Activated gamma-delta T cell (primary cell): ENCODE results near the gene PLEKHA8.
A peak's percentile ranks its signal among the peaks of the same experiment; 100 is the strongest.
"Not testable (repeated sequence)": the region's sequence is repeated elsewhere in the genome, so short reads cannot be mapped to it uniquely, and the experiment has no call there.

Experiments used
- DNase-seq: peaks from one replicate; lab custom pipeline; 2025; lab: John Stamatoyannopoulos, UW

The PLEKHA8 gene

GRCh38 chr7:30023524-30023923 is 4.7 kb upstream of the PLEKHA8 start:
- no peak for DNase-seq

GRCh38 chr7:30026229-30027064 is 1.8 kb upstream of the PLEKHA8 start, which contains the start of gene FKBP14:
FKBP14 (minus strand) TSS chr7:30026702; CDS start chr7:30026508, 194 bp downstream.
- DNase-seq: peak; percentile 51

- no peak for DNase-seq
Measured at GRCh38 chr7:30027065-30027456, 1.2 kb upstream of the PLEKHA8 start.

GRCh38 chr7:30027740-30028215 is 434 bp upstream of the PLEKHA8 start:
- no peak for DNase-seq

- no peak for DNase-seq
Measured at GRCh38 chr7:30028749-30029635, 780 bp downstream of the PLEKHA8 start.

- no peak for DNase-seq
Measured at GRCh38 chr7:30029696-30030095, 1.5 kb downstream of the PLEKHA8 start.

- DNase-seq: no peak
Measured at GRCh38 chr7:30032310-30033125, 4.3 kb downstream of the PLEKHA8 start.

- no peak for DNase-seq
Measured at GRCh38 chr7:30034501-30034900, 6.3 kb downstream of the PLEKHA8 start.

- no peak for DNase-seq
Measured at GRCh38 chr7:30036220-30036619, 8.0 kb downstream of the PLEKHA8 start.

- DNase-seq: no peak
Measured at GRCh38 chr7:30038196-30038980, 10.2 kb downstream of the PLEKHA8 start.

GRCh38 chr7:30040938-30041337 is 12.7 kb downstream of the PLEKHA8 start:
- DNase-seq: no peak

GRCh38 chr7:30041526-30042269 is 13.5 kb downstream of the PLEKHA8 start:
- no peak for DNase-seq

GRCh38 chr7:30046127-30046770 is 18.0 kb downstream of the PLEKHA8 start:
- DNase-seq: no peak

- DNase-seq: no peak
Measured at GRCh38 chr7:30047124-30047523, 18.9 kb downstream of the PLEKHA8 start.

- DNase-seq: no peak
Measured at GRCh38 chr7:30048582-30048981, 20.4 kb downstream of the PLEKHA8 start.

- no peak for DNase-seq
Measured at GRCh38 chr7:30049173-30049572, 21.0 kb downstream of the PLEKHA8 start.

- no peak for DNase-seq
Measured at GRCh38 chr7:30053068-30053467, 24.9 kb downstream of the PLEKHA8 start.

- DNase-seq: no peak
Measured at GRCh38 chr7:30057741-30058140, 29.5 kb downstream of the PLEKHA8 start.

GRCh38 chr7:30061786-30062185 is 33.6 kb downstream of the PLEKHA8 start:
- DNase-seq: not testable (repeated sequence)

GRCh38 chr7:30062587-30062986 is 34.4 kb downstream of the PLEKHA8 start:
- DNase-seq: no peak
